GM10266 (cell line): Measurements from ENCODE around the gene CASQ1.

Source experiments
- DNase-seq: peaks from one replicate; pipeline ENCODE4 v3.0.0; 2012; ENCODE audit errors: extremely low spot score
- CTCF ChIP-seq: IDR thresholded peaks from 2 replicates; pipeline ENCODE4 v1.5.1; 2012; ENCODE audit warnings: mild to moderate bottlenecking, low read depth; ENCODE audit not compliant: control insufficient read depth, insufficient read depth; ENCODE audit errors: missing control alignments

Gene CASQ1

GRCh38 chr1:160178731-160179130 lies 11.6 kb upstream of the CASQ1 start:
- DNase-seq = no peak
- TF ChIP-seq CTCF = no peak

GRCh38 chr1:160179336-160179735 lies 11.0 kb upstream of the CASQ1 start:
- no peak for TF ChIP-seq CTCF
- DNase-seq = no peak

- DNase-seq = no peak
- TF ChIP-seq CTCF = no peak
These were observed 4.1 kb upstream of the CASQ1 start for GRCh38 chr1:160186246-160186645.

GRCh38 chr1:160186729-160187128 lies 3.6 kb upstream of the CASQ1 start:
- no peak for DNase-seq
- TF ChIP-seq CTCF = no peak

DNA sequence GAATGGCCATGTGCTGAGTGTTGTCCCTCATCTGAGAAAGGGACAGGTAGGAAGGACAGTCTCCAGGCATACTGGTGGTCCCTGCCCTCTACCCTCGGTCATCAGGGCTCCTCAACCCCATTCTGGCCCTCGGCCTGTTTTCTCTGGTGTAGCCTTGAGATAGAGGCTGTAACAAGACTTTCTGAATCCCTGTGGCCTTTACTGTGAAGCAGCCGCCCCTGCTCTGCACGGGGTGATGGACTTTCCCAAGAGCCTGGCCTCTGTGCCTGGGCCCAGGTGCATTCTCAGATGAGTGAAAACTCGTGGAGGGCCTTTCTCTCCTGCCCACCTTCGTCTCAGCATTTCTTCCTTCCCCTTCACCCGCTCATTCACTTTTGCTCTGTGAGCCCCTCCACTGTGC lies 3.0 kb upstream of the CASQ1 start:
- DNase-seq = no peak

GRCh38 chr1:160188341-160188740 lies 2.0 kb upstream of the CASQ1 start:
- no peak for TF ChIP-seq CTCF
- no peak for DNase-seq

More for the DNA sequence above, 3.0 kb upstream of the CASQ1 start:
- no peak for TF ChIP-seq CTCF

DNA sequence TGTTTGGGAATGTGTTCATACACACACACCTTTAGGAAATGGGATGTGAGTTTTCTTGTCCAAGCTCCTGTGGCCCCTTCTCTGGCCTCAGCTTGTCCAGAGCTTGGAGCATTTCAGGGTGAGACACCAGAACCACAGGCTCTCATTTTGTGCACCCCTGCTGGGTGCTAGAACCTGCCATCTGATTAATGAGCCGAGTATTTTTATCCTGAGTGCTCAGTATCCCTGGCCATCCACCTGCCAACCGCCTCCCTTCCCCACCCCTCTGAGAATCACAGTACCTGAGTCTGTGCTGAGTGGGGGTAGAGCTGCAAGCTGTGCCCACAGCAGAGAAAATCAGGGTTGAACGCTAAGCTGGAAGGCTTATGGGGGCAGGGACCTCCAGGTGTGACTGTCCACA lies 1.4 kb downstream of the CASQ1 start:
- no peak for TF ChIP-seq CTCF
- no peak for DNase-seq

DNA sequence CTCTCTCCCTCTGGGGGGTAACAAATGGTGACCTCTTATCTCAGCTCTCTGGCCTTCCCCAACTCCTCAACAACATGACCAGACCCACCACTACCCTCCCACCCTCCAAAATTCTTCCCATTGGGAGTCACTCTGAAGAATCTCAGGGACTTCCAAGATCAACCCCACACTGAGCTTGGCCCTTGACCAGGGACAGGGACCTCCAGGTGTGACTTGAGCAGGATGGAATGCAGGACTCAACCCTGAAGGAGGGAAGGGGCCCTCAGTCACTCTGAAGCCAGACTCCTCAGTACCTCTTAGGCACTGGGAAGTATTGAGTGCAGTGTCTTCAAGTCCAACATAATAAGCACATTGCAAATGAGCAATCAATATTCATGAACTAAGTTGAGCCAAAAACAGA lies 1.9 kb downstream of the CASQ1 start:
- no peak for TF ChIP-seq CTCF
- no peak for DNase-seq
